ENCODE data around the gene TAS1R3.
A peak's percentile ranks its signal among the peaks of the same experiment; 100 is the strongest.

TAS1R3 gene

DNA sequence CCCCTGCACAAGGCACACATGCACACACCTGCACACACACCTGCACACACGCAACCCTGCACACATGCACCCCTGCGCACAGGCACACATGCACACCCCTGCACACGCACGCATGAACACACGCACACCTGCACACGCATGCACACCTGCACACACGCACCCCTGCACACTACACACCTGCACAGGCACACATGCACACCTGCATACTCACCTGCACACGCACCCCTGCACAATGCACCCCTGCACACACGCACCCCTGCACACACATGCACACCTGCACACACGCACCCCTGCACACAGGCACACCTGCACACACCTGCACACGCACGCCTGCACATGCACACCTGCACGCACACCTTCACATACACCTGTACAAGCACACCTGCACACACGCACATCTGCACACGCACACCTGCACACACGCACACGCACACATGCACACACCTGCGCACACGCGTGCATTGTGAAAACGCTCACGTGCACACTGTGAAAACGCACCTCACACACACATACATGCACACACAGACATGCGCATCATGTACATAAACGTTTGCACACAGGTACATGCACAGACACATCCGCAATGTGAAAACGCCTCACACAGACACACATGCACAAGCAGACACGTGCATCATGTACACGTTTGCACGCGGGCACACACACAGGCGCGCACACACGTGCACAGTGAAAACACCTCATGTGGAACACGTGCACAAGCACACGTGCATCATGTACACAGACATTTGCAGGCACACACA is 9.9 kb downstream of the TAS1R3 start:
- DNase-seq (ENCODE audit: low read depth): no peak

DNA sequence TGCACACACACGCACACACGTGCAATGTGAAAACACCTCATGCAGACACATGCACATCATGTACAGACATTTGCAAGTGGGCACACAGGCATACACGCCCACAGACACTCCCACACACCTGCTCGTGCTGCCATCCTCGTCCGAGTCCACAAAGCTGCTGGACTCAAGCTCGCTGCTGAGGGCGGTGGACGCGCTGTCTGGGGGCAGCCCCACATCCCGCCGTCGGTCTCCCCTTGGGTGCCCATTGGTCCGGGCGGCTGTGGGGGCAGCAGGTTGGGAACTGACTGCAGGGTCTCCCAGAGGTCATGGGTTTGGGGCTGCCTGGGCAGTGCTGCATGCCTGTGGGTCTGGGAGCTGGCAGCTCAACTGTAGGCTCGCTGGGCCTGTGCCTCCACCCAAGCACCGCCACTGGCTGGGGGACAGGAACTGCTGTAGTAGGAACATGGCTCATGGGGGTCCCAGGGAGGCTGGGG is 10.5 kb downstream of the TAS1R3 start:
- no peak for DNase-seq (ENCODE audit: low read depth)

DNA sequence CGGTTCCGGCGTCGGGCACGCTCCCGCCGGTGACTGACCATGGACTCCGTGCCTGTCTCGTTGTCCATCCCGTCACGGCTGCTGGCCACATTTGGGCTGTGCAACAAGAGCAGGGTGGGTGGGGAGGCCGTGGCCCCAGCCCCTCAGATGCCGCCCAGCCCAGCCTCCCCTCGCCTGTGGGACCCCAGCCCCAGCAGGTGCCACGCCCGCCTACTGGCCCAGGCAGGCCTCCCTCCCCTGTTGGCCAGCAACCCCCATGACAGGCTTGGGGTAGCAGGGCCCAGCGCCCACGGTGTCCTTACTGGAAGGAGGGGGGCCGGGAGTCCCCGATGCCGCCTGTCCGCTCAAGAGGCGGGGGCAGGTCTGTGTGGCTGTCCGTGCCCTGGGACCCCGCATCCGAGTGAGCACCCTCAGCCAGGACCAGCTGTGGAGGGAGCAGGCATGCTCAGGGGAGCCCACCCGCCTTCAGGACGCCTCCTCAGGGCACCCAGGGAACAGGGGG is 11.0 kb downstream of the TAS1R3 start:
- no peak for DNase-seq (ENCODE audit: low read depth)

DNA sequence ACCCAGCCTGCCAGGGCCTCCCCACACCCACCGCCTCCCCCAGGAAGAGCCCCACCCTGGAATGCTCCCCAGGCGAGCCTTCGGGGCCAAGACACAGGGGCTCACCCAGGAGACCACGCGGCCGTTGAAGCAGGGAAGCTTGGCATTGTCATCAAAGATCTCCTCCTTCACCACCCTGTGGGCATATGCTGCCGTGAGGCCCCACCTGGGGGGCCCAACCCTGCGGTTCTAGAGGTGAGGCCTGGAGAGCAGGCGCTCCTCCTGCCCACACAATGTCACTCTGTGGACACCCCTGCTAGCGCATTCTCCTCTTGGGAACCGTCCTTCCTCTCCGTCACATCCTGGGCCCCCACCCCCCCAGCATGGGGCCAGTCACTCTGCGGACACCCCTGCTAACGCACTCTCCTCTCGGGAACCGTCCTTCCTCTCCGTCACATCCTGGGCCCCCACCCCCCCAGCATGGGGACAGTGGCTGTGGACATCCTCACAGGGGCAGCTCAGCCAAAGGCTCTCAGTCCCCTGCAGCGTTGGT is 11.6 kb downstream of the TAS1R3 start:
- DNase-seq (ENCODE audit: low read depth): no peak

DNA sequence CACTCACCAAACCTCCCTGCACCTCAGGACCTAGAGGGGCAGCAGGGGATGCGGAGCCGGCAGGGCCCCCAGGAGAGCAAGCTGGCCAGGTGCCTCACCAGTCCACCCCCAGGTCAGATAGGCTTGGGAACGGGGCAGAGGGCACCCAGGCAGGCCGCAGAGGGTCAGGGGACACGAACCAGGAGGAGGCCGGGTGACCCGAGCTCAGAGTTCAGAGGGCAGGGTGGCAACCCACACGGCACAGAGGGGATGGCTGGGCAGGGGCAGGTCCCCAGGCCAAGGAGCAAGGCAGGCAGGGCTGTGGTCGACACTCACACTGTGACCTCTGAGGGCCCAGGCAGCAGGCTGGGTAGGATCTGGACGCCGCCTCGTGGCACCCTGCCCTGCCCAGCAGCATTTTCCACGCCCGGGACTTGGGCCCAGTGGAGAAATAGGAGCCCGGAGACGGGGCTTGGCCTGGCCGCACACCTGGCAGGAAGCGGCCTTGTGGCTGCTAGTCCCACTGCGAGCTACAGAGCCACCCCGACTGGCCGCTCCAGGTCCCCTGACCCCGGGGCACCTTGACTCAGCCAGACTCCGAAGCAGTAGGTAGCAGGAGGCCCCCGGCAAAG is 12.8 kb downstream of the TAS1R3 start:
- DNase-seq (ENCODE audit: low read depth): no peak

DNA sequence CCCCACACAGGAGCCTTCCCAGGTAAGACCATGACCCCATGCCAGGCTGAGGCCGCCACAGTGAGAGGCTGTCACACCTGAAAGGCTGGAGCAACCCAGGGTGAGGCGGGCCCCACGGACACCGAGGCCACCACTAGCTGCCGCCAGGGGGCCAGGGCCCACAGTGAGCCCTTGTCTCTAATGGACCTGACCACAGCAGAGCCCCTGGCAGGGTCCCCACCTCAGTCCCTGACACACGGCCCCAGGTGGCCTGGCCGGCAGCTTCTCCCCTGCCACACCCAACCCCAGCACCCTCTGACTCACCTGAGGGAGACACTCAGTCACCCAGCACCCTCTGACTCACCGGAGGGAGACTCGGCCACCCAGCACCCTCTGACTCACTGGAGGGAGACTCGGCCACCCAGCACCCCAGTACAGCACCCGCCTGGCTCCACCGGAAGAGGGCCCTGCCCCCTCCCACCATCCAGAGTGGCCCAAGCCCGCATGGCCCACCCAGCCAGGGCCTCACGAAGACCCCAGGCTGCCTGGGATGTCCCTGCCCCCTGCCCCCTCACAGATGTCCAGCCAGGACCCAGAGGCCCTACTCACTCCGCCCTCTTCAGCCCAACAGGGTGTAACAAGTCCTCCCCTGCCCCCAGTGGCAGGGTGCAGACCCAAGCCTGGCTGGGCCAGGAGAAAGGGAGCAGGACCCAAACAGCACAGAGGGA is 13.7 kb downstream of the TAS1R3 start:
- DNase-seq (ENCODE audit: low read depth): peak; percentile 43

DNA sequence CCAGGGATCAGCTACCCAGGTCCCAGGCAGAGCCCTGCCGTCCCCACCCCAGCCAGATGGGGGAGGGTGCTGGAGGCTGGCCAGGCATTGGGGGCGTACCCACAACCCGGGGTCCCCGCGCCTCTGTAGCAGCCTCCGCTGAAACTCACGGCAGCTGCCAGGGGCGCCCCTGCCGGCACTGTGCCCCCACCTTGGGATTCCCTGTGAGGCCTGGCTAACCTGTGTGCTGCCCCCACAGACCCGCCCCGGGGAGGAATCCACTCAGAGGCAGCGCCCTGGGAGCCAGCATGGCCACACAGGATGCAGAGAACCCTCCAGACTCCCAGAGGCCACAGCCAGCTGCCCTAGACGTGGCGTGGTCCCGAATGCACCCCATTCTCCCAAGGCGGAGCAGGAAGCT is 14.3 kb downstream of the TAS1R3 start:
- no peak for DNase-seq (ENCODE audit: low read depth)

DNA sequence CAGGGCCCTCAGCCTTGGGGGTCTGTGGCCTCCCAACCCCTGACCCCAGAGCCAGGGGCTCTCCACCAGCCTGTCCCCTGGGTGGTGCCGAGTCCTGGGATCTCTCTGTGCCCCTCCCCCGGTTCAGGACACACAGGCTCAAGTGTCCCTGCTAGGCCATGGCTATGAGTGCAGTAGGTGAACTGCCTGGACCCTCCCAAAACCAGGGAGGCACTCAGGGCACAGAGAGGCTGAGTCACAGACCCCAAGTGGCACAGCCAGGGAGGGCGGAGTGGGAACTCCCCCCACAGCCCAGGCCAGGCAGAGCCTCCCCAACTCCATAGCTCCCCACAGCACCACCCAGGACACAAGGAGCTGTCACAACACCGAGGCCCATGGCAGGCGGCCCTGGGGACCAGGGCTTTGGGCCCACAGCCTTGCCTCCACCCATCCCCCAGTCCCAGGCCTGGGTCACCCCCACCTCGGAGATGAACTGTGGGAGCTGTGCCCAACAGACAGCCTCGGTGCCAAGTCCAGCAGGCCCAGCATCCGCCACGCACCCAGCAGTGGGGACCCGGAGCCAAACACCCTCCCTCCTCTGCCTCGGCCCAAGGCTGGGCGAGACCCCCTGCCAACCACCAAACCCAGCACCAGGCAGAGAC is 14.9 kb downstream of the TAS1R3 start:
- no peak for DNase-seq (ENCODE audit: low read depth)

DNA sequence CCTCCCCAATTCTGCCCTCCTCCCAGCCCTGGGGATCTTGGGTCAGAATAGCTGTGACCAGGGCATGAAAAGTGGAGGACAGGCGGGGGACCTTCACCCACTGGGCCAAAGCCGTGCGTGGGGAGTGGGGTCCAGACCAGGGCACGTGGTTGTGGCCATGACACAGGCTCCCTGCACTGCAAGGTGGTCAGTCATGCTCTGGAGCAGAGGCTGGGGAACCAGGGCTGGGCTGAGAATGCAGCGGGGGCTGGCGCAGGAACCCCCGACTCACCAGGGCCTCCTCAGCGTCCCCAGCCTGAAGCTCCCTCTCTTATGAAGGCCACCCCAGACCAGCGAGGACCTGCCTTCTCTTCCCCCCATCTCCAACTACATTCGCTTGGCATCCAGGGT is 15.4 kb downstream of the TAS1R3 start:
- no peak for DNase-seq (ENCODE audit: low read depth)

DNA sequence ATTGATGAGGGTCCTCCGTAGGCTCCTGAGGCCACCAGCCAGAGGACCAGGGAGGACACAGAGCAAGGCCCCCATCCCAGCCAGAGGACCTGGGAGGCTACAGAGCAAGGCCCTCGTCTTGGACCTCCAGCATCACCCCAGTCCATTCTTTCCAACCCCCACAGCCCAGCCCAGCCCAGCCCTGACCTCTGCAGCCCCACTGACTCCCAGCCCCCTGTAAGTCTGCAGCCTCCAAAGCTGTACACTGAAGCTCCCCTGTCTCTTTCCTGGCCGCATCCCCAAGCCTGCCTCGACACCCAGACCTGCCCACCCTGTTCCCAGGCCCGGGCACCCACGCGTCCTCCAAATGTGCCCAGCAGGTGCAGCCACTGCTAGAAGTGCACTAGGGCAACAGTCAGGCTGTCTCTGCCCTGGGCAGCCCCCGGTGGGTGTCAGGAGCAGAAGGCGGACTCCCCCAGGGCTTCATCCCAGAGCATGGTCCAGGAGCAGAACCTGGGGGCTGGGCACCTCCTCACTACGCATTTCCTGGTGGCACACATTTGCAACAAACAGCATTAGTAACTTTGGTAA is 16.0 kb downstream of the TAS1R3 start:
- DNase-seq (ENCODE audit: low read depth): no peak

DNA sequence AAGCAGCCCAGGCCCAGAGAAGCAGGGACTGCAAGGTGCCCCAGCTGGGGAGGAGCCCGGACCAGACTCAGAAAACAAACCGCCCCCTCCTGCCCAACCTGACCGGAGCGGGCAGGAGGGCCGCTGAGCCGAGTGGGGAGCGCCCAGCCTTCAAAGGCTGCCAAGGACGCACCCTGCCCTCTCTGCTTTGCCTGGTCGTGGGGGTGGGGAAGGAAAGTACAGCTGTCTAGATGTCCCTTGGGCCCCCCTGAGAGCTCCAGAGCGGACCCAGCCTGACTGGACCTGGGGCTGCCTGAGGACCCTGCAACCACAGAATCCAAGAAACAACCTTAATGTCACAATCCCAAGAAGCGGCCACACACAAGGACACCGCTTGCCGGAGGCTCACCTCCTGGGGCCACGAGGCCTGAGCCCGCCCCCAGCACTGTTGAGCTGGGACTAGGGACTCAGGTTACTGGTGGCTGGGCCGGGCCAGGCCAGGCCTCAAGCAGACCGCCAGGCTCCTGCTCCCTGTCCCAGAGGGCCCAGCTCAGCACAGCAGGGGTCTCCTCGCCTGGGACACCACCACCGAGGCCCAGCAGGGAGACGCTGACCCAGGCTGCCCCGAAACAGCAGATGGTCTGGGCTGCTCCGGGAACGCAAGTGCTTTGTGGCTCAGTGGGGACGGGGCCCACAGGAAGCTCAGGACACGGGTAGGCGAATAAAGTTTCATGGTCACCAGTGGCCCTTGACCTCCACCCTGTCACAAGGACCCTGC is 16.8 kb downstream of the TAS1R3 start:
- DNase-seq (ENCODE audit: low read depth): no peak

DNA sequence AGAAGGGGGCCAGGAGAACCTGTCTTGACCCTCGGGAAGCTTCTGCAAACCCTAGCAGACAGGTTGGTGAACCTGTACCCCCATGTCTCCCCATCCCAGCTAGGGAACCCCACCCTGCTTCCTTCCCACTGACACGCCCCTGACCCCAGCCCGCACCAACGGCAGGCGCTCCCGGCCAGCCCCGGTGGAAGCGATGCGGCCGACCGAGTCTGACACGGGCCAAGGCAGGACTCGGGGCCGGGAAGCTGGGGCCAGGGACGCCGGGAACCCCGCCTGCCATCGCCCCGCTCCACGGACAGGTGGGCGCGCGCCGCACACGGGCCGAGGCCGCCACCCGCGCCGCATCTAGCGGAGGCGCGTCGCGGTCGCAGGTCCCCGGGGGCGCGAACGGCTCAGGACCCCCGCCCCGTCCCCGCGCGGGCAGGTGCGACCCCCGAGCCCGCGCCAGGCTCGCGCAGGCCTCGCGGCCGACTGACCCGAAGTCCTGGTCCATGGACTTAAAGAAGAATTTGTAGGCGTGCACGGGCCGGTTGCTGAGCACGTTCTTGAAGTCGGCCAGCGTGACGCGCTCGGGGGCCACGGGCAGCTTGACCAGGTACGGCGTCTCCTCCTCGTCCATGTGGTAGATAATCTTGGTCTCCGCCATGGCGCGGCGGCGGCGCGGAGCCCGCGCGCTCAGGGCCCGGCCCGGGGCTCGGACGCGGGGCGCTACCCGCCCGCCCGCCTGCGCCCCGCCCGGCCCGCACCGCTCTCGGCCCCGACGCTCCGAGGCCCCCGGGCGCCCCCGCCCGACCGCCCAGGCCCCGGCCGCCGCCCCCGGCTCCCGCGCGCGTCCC is 17.6 kb downstream of the TAS1R3 start:
- DNase-seq (ENCODE audit: low read depth): no peak

DNA sequence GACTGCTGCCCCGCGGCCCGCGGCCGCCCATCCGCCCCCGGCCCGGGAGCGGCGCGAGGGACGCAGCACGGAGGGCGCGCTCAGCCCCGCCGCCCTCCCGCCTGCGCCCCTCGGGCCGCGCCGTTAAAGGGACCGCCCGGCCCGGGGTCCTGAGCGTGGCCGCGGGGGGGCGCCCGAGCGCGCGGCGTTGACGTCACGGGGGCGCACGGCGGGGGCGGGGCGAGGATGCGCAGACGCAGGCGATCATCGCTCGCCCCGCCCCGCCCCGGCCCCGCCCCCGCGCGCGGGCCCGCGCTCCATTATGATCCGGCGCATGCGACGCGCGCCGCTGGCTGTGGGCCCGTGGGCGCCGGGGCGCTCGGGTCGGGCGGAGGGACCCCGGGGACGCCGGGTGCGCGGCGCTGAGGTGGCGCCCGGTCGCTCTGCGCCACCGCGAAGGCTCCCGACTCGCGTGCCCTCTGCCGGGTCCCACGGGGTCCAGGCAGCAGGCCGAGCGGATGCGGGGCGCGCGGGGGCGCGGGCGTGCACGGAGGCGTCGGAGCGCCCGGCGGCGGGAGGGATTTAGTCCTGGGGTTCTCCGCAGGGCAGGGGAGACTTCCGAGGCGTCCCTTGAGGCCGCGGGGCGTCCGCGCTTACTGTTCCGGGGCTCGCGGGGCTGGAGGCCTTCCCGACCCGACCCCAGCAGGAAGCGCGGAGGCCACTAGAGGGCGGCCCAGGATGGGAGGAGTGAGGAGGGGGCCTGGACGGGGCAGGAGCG is 18.4 kb downstream of the TAS1R3 start, which contains the start of gene DVL1:
Gene DVL1 (minus strand): TSS at position 163 of the 757 bp plus-strand sequence. CDS start 353 bp downstream, outside the sequence.
- DNase-seq (ENCODE audit: low read depth): peak; percentile 67

DNA sequence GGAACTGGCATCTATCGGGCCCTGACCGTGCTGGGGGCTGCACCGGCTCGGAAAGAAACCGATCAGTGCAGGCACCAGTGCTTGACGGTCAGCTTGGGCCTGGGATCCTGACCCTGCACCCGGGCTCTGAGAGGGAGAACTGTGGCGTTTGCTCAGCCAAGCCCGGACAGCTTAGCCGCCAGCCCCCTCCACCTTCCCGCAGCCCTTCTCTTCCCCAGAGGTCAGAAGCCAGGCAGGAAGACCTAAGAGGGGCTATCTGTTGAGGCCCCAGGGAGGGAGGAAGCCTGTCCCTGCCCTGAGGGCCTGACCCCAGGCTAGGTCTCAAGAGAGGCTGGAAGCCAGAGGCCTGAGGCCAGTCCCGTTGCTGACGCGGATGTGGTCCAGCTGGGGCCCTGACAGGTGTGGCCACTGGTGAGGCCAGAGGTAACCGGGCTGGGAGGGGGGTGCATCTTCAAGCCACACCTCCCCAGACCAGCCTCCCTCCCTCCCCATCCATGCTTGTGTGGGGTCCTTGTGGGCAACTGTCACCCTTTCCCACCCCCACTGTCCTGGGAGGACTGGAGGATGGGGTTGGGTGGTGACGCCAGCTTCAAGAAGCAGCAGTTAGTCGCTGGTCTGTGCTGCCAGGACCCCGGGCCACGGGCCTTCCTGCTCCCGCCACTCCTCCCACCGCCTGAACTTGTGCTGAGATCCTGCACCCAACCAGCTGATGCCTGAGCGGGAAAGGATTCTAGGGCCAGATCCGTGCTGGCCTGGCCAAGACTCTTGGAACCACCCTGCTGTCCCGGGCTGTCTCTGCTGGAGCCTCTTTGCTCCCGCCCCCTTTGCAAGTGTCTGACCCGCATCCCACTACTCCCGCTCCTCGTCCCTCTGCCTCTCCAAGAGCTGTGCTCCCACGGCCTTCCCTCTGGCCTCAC is 20.7 kb downstream of the TAS1R3 start:
- DNase-seq (ENCODE audit: low read depth): no peak

DNA sequence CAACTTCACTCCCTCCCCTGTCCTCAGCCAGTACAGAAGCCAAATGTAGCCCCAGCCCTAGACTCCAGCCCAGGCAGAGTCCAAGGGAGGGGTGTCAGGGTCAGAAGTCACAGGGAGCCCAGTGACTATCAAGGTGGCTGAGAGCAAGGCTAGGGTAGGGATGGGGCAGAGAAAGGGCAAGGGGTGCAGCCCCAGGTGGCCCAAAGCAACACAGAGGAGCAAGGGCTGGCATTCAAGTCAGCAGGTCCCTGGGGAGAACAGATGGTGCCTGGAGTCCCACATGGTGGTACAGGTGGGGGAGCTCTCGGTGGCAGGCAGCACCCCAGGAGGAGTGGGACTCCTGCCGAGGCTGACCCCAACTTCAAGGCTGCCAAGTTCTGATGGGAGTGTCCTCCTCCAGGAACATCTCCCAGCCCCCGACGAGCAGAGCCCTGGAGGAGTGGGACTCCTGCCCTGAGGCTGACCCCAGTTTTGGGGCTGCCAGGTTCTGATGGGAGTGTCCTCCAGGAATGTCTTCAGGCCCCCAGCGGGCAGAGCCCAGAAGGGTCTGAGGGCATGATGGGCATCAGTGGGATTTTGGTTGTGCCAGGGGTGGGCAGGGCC is 21.8 kb downstream of the TAS1R3 start:
- no peak for DNase-seq (ENCODE audit: low read depth)

DNA sequence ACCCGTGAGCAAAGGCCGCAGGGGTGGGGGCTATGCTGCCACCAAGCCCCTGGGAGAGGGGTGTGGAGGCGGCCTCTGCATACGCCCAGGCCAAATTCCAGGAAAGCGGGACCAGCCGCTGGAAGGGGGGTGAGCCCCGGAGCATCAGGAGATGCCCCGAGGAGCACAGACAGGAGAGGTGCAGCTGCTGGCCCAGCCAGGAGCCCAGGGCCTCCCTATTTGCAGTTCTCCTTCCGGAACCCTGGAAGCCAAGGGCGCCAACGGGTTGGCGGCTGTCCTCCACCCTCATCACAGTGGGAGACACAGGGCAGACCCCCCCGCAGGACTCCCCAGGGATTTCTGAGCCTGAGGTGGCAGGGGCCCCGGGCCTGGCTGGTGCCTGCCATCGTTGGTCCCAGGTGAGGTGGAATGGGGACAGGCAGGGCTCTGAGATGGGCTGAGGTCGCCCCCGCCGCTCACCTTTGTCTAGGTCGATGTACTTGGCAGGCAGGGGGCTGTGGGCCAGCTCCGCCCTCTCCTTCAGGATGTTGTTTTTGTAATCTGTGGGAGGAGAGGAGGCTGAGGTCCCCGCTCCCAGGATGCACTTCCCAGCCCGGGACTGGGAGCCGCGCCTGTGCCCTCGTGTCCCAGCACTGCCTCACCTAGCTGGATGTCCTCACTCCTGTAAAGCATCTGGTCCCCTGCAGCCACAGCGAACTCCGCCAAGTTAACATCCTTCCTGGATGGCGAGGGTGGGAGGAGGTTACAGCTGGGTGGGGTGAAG is 22.5 kb downstream of the TAS1R3 start:
- no peak for DNase-seq (ENCODE audit: low read depth)
